HCT116 (cell line): ENCODE results near the gene GSG1L. TPM values are rescaled to one million over a fixed set of nuclear protein-coding genes. Genes with fewer than 3 reads are reported as not detected.

Source experiments
- ATAC-seq: fragments of 200-7000 bp; cut with Tn5 transposase; 2 replicates; pipeline ENCODE4 v1.9.1; 2020; ENCODE audit warnings: mild to moderate bottlenecking, moderate library complexity
- BruUV-seq: library from RNA; stranded (reverse); fragments of 400-500 nt; replicated peaks from 2 replicates; lab custom pipeline; 2021; lab: Mats Ljungman, UMichigan
- CTCF ChIA-PET: fragments of 300-600 bp; sonication (Branson Sonifier 250); formaldehyde crosslinking; loops from one replicate; lab custom pipeline; 2021; ENCODE audit warnings: antibody characterized with exemption; lab: Charles Lee
- POLR2A ChIA-PET: fragments of 300-600, 350-600 bp; sonication (Branson Sonifier 250); formaldehyde crosslinking; loops from one replicate; lab custom pipeline; 2021; ENCODE audit warnings: antibody characterized with exemption; lab: Charles Lee
- RAD21 ChIA-PET, 2 experiments: fragments of 300-600 bp; sonication (Branson Sonifier 250); formaldehyde crosslinking; loops; one replicate each; lab custom pipeline; 2023; ENCODE audit warnings: low total read pairs in 2 of 2; ENCODE audit not compliant: uncharacterized antibody in 2 of 2, unreplicated experiment in 2 of 2, low non-redundant PET in 1 of 2; lab: Charles Lee
- DNase-seq: peaks from one replicate; pipeline ENCODE4 v3.0.0-alpha.2; 2010; ENCODE audit warnings: low read depth, low spot score
- H2AFZ ChIP-seq: fragments of 200-600 bp; shearing (Covaris generic), sonication (generic); 2 replicates; pipeline ENCODE4 v1.6.1; 2017; ENCODE audit warnings: low read depth, mixed run types, mixed read lengths, antibody characterized with exemption, low read length; ENCODE audit not compliant: poor library complexity, severe bottlenecking
- H3K27ac ChIP-seq: 2 replicates; pipeline ENCODE4 v1.5.1; 2012; ENCODE audit warnings: low read depth, low read length
- H3K27me3 ChIP-seq: fragments of 200-600 bp; sonication (generic); 2 replicates; pipeline ENCODE4 v1.6.1; 2016; ENCODE audit warnings: mixed run types, low read length, mixed read lengths; ENCODE audit not compliant: insufficient read depth
- H3K36me3 ChIP-seq, 2 experiments: fragments of 200-500 bp in 1 of 2; fragments of 200-600 bp in 1 of 2; sonication (Bioruptor generic) in 1 of 2; sonication (generic) in 1 of 2; 2 replicates each; pipeline versions ENCODE4 v1.5.1 to v1.6.1; 2014 to 2016; ENCODE audit warnings: low read length in 2 of 2, inconsistent platforms in 1 of 2, mixed read lengths in 1 of 2, mixed run types in 1 of 2; ENCODE audit not compliant: insufficient read depth in 2 of 2, control insufficient read depth in 1 of 2
- H3K4me1 ChIP-seq, 2 experiments: fragments of 200-600 bp in 1 of 2; sonication (generic) in 1 of 2; 2 replicates each; pipeline versions ENCODE4 v1.5.1 to v1.6.1; 2012 to 2017; ENCODE audit warnings: low read length in 2 of 2, inconsistent platforms in 1 of 2, mild to moderate bottlenecking in 1 of 2, mixed read lengths in 1 of 2, mixed run types in 1 of 2, moderate library complexity in 1 of 2; ENCODE audit not compliant: insufficient read depth in 2 of 2, control insufficient read depth in 1 of 2
- H3K4me2 ChIP-seq: fragments of 200-600 bp; sonication (generic); 2 replicates; pipeline ENCODE4 v1.6.1; 2017; ENCODE audit warnings: mixed run types, low read length, mixed read lengths
- H3K4me3 ChIP-seq, 2 experiments: fragments of 200-600 bp in 1 of 2; sonication (generic) in 1 of 2; replicated peaks in 1 of 2; 2 replicates each; pipeline ENCODE4 v1.5.1; 2011 to 2016; ENCODE audit warnings: low read length in 2 of 2, control low read depth in 1 of 2, low read depth in 1 of 2, mild to moderate bottlenecking in 1 of 2, mixed read lengths in 1 of 2, mixed run types in 1 of 2
- H3K79me2 ChIP-seq: fragments of 200-600 bp; sonication (generic); 2 replicates; pipeline ENCODE4 v1.6.1; 2017; ENCODE audit warnings: mild to moderate bottlenecking, mixed run types, low read length, moderate library complexity, mixed read lengths; ENCODE audit not compliant: insufficient read depth
- H3K9ac ChIP-seq: fragments of 200-600 bp; sonication (generic); 2 replicates; pipeline ENCODE4 v1.6.1; 2016; ENCODE audit warnings: low read length, mixed read lengths
- H3K9me2 ChIP-seq: fragments of 200-600 bp; sonication (generic), shearing (Covaris generic); 2 replicates; pipeline ENCODE4 v1.6.1; 2017; ENCODE audit warnings: mixed run types, mild to moderate bottlenecking, moderate library complexity; ENCODE audit not compliant: insufficient read depth
- H3K9me3 ChIP-seq, 2 experiments: fragments of 200-500 bp in 1 of 2; fragments of 200-600 bp in 1 of 2; sonication (Bioruptor generic) in 1 of 2; sonication (generic) in 1 of 2; 2 replicates each; pipeline ENCODE4 v1.6.1; 2014 to 2017; ENCODE audit warnings: low read length in 2 of 2, mixed read lengths in 2 of 2, inconsistent platforms in 1 of 2, low read depth in 1 of 2, mild to moderate bottlenecking in 1 of 2, mixed run types in 1 of 2, moderate library complexity in 1 of 2; ENCODE audit not compliant: control insufficient read depth in 1 of 2, insufficient read depth in 1 of 2
- H4K20me1 ChIP-seq: fragments of 200-600 bp; sonication (generic), shearing (Covaris generic); 2 replicates; pipeline ENCODE4 v1.6.1; 2017; ENCODE audit warnings: mixed run types, mild to moderate bottlenecking, moderate library complexity; ENCODE audit not compliant: insufficient read depth
- CEBPB ChIP-seq: IDR thresholded peaks from 2 replicates; pipeline ENCODE4 v1.6.1; 2012; ENCODE audit warnings: low read depth
- CTCF ChIP-seq, 3 experiments: fragments of 200-600 bp in 1 of 3; sonication (generic) in 1 of 3; IDR thresholded peaks in 2 of 3; conservative IDR thresholded peaks in 1 of 3; 2 replicates each; pipeline ENCODE4 v1.5.1; 2012 to 2017; ENCODE audit warnings: low read depth in 2 of 3, low read length in 2 of 3, antibody characterized with exemption in 1 of 3, borderline replicate concordance in 1 of 3, control low read depth in 1 of 3, mild to moderate bottlenecking in 1 of 3, mixed read lengths in 1 of 3, mixed run types in 1 of 3, moderate library complexity in 1 of 3; ENCODE audit not compliant: insufficient read depth in 1 of 3
- EGR1 ChIP-seq: IDR thresholded peaks from 2 replicates; pipeline ENCODE4 v1.6.1; 2012; ENCODE audit warnings: low read depth
- ELF1 ChIP-seq: IDR thresholded peaks from 2 replicates; pipeline ENCODE4 v1.6.1; 2012; ENCODE audit warnings: low read depth, borderline replicate concordance
- EZH2 ChIP-seq: fragments of 200-600 bp; sonication (generic); IDR thresholded peaks from 2 replicates; pipeline ENCODE4 v1.6.1; 2017; ENCODE audit warnings: antibody characterized with exemption, mixed run types
- EZH2phosphoT487 ChIP-seq: fragments of 200-600 bp; IDR thresholded peaks from 2 replicates; pipeline ENCODE4 v1.6.1; 2018; ENCODE audit warnings: antibody characterized with exemption, borderline replicate concordance
- FOSL1 ChIP-seq: IDR thresholded peaks from 2 replicates; pipeline ENCODE4 v1.6.1; 2012; ENCODE audit warnings: low read depth
- JUND ChIP-seq: IDR thresholded peaks from 2 replicates; pipeline ENCODE4 v1.6.1; 2012
- POLR2A ChIP-seq: IDR thresholded peaks from 2 replicates; pipeline ENCODE4 v1.7.0; 2011; ENCODE audit warnings: borderline replicate concordance; ENCODE audit not compliant: insufficient read depth, insufficient read length; ENCODE audit errors: extremely low read depth
- RAD21 ChIP-seq: IDR thresholded peaks from 2 replicates; pipeline ENCODE4 v1.6.1; 2012; ENCODE audit warnings: low read depth, mild to moderate bottlenecking
- REST ChIP-seq: IDR thresholded peaks from 2 replicates; pipeline ENCODE4 v1.6.1; 2012; ENCODE audit warnings: low read depth
- SIN3A ChIP-seq: IDR thresholded peaks from 2 replicates; pipeline ENCODE4 v1.6.1; 2012; ENCODE audit warnings: low read depth
- SP1 ChIP-seq: IDR thresholded peaks from 2 replicates; pipeline ENCODE4 v1.6.1; 2012; ENCODE audit warnings: low read depth
- SRF ChIP-seq: IDR thresholded peaks from 2 replicates; pipeline ENCODE4 v1.6.1; 2012; ENCODE audit warnings: low read depth
- TCF7L2 ChIP-seq: IDR thresholded peaks from 2 replicates; pipeline ENCODE4 v1.7.0; 2011; ENCODE audit warnings: borderline replicate concordance, inconsistent platforms; ENCODE audit not compliant: insufficient read depth, insufficient read length; ENCODE audit errors: extremely low read depth
- YY1 ChIP-seq: IDR thresholded peaks from 2 replicates; pipeline ENCODE4 v1.6.1; 2011; ENCODE audit warnings: low read length, low read depth, moderate library complexity, mild to moderate bottlenecking; ENCODE audit not compliant: insufficient replicate concordance; ENCODE audit errors: extremely low read depth
- ZBTB33 ChIP-seq: IDR thresholded peaks from 2 replicates; pipeline ENCODE4 v1.6.1; 2011; ENCODE audit warnings: mild to moderate bottlenecking, low read length, moderate library complexity; ENCODE audit not compliant: insufficient replicate concordance; ENCODE audit errors: extremely low read depth
- ZNF274 ChIP-seq: fragments of 200-500 bp; sonication (Bioruptor generic); IDR thresholded peaks from 2 replicates; pipeline ENCODE4 v1.6.1; 2014; ENCODE audit warnings: mild to moderate bottlenecking, low read depth, low read length, inconsistent platforms
- intact Hi-C: fragments of 100-400 bp; cut with micrococcal nuclease; formaldehyde crosslinking; loops from 2 replicates; pipeline ENCODE4 v1.10.0; 2022
- total RNA-seq: library from RNA; stranded (reverse); gene quantifications from one replicate; pipeline ENCODE4 v1.2.1, GENCODE V29; 2021; ENCODE audit not compliant: unreplicated experiment
- TF ChIP-seq, protein P1 (sequence below): IDR thresholded peaks from 2 replicates; pipeline ENCODE4 v1.6.1; 2012

The GSG1L gene
- total RNA-seq, 1 experiment from 2014 or later, result not detected

GRCh38 chr16:27983244-27983643 lies 80.3 kb downstream of the GSG1L start:
- Histone ChIP-seq H3K4me3 (no peak overlapping the region), H3K9me2 (no peaks in the 10 kb centered on the region), H3K27me3 (no peaks in the 10 kb centered on the region), H3K4me2 (no peak overlapping the region), H3K36me3 (no peaks in the 10 kb centered on the region)
- intact Hi-C loops, result no loop called here
- no peak for TF ChIP-seq YY1
- TF ChIP-seq ZBTB33, result no peak
- TF ChIP-seq, protein P1, sequence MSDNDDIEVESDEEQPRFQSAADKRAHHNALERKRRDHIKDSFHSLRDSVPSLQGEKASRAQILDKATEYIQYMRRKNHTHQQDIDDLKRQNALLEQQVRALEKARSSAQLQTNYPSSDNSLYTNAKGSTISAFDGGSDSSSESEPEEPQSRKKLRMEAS, result no peak
- TF ChIP-seq CEBPB, result no peak
- no peak for TF ChIP-seq FOSL1
- TF ChIP-seq TCF7L2, result no peak
- TF ChIP-seq CTCF (IDR thresholded peaks at IDR 0.05 in 2 of 3, conservative IDR thresholded peaks at IDR 0.05 in 1 of 3; ENCODE audit: borderline replicate concordance in 1 of 3, insufficient read depth in 1 of 3, low read depth in 2 of 3, low read length in 2 of 3), result no peak
- no peak for TF ChIP-seq EZH2phosphoT487
- no peak for TF ChIP-seq RAD21
- TF ChIP-seq EZH2, result no peak
- TF ChIP-seq ELF1, result no peak
- TF ChIP-seq SRF, result no peak
- no peak for TF ChIP-seq REST
- TF ChIP-seq POLR2A, result no peak
- TF ChIP-seq SP1, result no peak
- TF ChIP-seq SIN3A, result no peak
- no peak for TF ChIP-seq ZNF274
- no peak for TF ChIP-seq JUND
- no peak for TF ChIP-seq EGR1
- TF ChIP-seq, all 23 proteins: peak for 0
- Histone ChIP-seq H3K27ac (no peak overlapping the region), H4K20me1 (no peaks in the 10 kb centered on the region), H2AFZ (no peak overlapping the region), H3K4me1 (no peaks in the 10 kb centered on the region), H3K79me2 (no peaks in the 10 kb centered on the region), H3K9me3 (peaks cover 0 to 3% of the 10 kb centered on the region in 2 experiments; a peak in 1 of 4 replicates), H3K9ac (no peak overlapping the region)
- CTCF ChIA-PET, result no interaction called here
- RAD21 ChIA-PET, result no interaction called here
- ATAC-seq (no peak), DNase-seq (no peak)
- no TSS peak for BruUV-seq
- POLR2A ChIA-PET, result no interaction called here
